Stimulated activated CD4-positive, alpha-beta T cell treated with anti-CD3 and anti-CD28 coated beads, TNF-alpha, amount 100 ng/mL, for 1 hour (primary cell): ENCODE measurements around the gene EYA2.
"Not testable (repeated sequence)": the region's sequence is repeated elsewhere in the genome, so short reads cannot be mapped to it uniquely, and the experiment has no call there.

Experiments
- DNase-seq, 3 donors: peaks; one replicate each; pipeline ENCODE4 v3.0.0-alpha.2; 2020; ENCODE audit warnings: low read depth in 3 of 3, low spot score in 1 of 3

EYA2 gene

DNA sequence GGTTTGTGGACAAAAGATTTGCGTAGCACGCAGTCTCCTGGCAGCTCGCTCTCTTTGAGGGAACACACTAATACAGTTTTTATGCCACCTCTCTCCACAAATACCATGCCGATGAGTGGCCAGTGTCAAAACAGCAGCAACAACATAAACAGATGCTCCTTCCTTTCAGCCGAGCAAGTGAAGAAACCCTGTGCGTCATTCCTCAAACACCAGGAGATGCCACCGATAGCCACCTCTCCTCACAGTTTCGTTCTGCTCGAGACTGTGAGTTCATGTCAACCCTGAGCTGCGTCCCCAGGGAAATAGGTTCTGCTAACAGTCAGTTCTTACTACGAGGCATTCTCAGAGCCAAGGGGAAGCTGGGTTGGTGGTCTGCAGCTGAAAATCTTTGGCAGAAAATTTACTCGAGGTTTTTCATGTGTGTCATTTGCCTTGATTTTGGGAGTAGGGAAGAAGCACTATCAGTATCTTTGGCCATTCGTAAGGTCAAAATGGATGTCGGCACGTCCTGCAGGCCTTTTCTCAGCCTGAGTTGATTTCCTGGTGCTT lies 59.9 kb downstream of the EYA2 start:
- DNase-seq, result no peak

DNA sequence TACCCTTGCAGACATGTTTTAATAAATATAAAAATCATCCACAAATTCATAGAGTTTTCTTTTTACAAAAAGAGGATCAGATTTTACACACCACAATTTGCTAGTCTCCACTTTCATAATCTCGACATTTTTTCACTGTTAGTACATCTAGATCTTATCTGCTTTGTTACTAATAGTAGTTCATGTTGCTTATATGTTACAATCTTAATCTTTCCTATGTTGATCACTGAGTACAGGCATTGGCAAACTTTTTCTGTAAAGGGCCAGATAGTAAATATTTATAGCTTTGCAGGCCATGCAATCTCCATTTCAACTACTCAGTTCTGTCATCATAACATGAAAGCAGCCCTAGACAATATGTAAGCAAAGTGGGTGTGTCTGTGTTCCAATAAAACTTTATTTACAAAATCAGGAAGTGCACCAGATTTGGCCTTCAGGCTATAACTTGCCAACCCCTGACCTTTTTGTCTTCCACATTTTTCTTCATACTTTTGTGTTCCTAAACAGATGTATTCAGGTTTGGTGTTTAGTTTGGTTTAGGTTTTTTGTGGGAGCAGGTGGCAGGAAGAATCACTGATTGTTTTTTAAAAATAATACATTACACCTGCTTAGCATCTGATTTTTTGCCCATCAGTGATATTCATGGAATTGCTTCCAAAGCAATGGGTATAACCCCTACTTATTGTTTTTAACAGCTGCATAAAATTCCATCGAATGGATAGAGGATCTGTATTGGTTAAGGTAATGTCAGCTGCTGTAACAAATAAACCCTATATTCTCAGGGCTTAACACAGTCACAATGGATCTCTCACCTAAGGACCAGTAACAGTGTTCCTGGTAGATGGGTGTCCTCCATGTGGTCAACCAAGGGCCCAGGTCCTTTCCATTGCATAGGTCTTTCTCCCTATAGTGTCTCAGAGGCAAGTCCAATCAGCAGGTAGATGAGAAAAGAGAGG lies 61.2 kb downstream of the EYA2 start:
- DNase-seq, result no peak

DNA sequence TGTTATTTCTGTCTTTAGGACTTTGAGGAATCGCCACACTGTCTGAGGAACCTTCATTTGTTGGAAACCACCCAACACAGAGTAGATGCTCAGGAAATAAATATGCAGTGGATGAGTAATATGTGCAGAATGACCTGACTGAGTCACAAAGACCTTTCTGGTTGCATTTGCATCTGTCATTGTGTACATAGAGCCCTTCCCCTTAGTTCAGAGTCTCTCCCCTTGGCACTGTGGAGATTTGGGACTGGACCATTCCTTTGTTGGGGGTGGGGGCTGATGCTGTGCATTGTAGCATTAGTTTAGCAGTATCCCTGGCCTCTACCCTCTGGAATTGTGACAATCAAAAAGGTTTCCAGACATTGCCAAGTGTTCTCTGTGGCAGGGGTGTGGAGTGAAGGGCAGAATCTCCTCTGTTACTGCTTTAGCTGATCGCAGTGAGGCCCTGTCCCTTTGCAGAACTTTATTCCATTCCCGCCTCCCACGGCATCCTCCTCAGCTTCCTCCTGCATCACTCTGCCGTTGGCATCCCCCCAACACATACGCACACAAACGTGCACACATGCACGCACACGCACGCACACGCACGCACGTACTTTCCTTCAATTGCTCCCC lies 64.5 kb downstream of the EYA2 start:
- DNase-seq, result no peak

- no peak for DNase-seq
Observed at GRCh38 chr20:46959821-46960220, 65.2 kb downstream of the EYA2 start.

- DNase-seq, result no peak
Observed at GRCh38 chr20:46960536-46960935, 65.9 kb downstream of the EYA2 start.

- DNase-seq, result not testable (repeated sequence)
Observed at GRCh38 chr20:46961968-46962367, 67.3 kb downstream of the EYA2 start.

GRCh38 chr20:46962452-46963195 lies 68.0 kb downstream of the EYA2 start:
- no peak for DNase-seq

- no peak for DNase-seq
Observed at GRCh38 chr20:46963196-46963529, 68.5 kb downstream of the EYA2 start.

DNA sequence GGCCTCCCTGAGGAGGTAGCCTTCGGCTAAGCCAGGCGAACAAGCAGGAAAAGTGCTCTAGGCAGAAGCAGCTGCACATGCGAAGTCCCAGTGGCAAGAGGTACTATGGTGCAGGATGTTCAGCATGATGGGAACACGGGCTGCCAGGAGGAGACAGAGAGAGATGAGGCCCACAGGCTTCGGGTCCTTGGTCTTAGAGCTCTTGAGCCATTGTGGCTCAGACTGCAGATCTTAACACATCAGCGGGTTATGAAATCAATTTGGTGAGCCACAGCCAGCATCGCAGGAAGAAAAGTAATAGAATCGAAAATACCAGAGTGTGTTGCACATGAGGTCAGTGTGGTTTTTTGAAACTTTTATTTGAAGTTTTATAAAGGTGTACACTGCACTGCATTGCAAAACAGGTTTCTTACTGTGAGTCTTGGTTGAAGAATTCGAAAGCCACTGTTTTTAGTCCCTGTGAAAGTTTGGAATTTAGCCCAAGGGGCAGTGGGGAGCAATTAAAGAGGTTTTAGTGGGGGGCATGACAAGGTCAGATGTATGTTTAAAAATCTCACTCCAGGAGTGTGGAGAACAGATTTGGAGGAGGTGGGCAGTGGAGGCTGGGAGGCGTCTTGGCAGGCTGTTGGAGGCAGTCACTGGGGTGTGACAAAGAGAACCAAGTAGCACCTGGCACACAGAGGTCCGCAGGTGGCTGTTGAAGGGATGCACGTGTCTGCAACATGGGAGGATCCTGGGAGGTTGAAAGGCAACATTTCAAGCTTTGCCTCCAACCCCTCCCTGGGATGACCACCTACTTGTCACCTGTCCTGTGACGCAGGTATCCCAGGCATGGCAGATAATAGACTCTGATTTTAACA lies 69.3 kb downstream of the EYA2 start:
- DNase-seq, result no peak

GRCh38 chr20:46964618-46965455 lies 70.2 kb downstream of the EYA2 start:
- no peak for DNase-seq

- no peak for DNase-seq
Observed at GRCh38 chr20:46965477-46965876, 70.8 kb downstream of the EYA2 start.

GRCh38 chr20:46967646-46968045 lies 73.0 kb downstream of the EYA2 start:
- no peak for DNase-seq

GRCh38 chr20:46970937-46971630 lies 76.4 kb downstream of the EYA2 start:
- DNase-seq, result no peak

- no peak for DNase-seq
Observed at GRCh38 chr20:46973766-46974165, 79.1 kb downstream of the EYA2 start.

- no peak for DNase-seq
Observed at GRCh38 chr20:46974669-46975434, 80.2 kb downstream of the EYA2 start.

- no peak for DNase-seq
Observed at GRCh38 chr20:46975976-46976375, 81.3 kb downstream of the EYA2 start.

DNA sequence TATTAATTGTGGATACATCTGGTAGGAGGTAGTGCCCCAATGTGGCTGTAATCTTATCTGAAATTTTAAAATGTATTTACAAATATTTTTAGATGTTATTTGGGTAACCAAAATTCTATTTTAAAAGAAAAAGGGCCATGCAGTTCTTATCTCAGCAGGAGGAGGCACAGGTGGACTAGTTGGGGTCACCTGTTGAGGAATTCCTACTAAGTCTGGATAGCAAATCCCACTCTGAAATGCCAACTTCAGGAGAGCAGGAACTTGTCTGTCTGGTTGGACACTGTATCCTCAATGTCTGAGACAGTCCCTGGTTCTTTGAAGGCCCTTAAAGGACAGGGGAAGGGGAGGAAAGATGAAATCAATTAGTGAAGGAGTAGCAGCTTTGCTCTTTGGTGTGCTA lies 82.6 kb downstream of the EYA2 start:
- no peak for DNase-seq

DNA sequence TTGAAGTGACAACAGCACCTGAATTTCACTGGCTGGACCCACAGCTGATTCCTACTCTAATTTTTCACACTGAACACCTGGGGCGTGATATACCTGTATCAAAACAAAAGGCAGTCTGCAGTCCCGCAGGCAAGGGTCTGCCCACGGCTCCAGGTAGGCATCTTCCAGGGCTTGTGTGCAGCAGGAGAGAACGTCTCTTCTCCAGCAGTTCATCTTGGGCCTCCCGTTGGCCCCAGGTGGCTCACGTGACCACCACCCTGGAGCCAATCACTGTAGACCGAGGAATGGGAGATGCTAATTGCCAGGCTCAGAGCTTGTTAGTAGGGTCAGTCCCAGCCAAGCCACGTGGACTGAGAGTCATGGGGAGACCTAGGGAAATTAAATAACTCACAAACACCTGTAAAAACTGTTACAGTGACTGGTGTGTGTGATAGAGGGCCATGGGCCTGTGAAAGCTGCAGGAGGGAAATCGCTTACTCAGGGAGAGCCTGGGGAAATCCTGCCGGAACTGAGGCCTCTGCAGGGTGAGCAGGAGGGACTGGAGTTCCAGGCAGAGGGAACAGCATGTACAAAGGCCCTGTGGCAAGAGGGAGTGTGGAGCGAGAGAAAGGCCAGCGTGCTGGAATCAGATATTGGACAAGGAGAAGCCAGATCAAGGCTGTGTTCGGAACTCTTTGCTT lies 83.4 kb downstream of the EYA2 start:
- no peak for DNase-seq
